Measurements from ENCODE around the gene SMARCB1.
A peak's percentile ranks its signal among the peaks of the same experiment; 100 is the strongest.

The SMARCB1 gene

GRCh38 chr22:23759566-23759965 lies 27.2 kb upstream of the SMARCB1 start:
- DNase-seq (ENCODE audit: low read depth in 2 of 2), result no peak
- no peak overlapping the region for H3K4me3 ChIP-seq (replicated peaks in 1 of 2; ENCODE audit: low read depth in 2 of 2, low read length in 2 of 2)
- TF ChIP-seq CTCF (IDR thresholded peaks at IDR 0.05; ENCODE audit: low read depth, low read length), result no peak

- DNase-seq (ENCODE audit: low read depth in 2 of 2), result no peak
- no peak overlapping the region for H3K4me3 ChIP-seq (replicated peaks in 1 of 2; ENCODE audit: low read depth in 2 of 2, low read length in 2 of 2)
- no peak for TF ChIP-seq CTCF (IDR thresholded peaks at IDR 0.05; ENCODE audit: low read depth, low read length)
Observed at GRCh38 chr22:23760056-23760455, 26.7 kb upstream of the SMARCB1 start.

- no peak for TF ChIP-seq CTCF (IDR thresholded peaks at IDR 0.05; ENCODE audit: low read depth, low read length)
- no peak within 1 kb of the TSS for H3K4me3 ChIP-seq (replicated peaks in 1 of 2; ENCODE audit: low read depth in 2 of 2, low read length in 2 of 2)
- peak in 1 of 2 donors; percentile 64 for DNase-seq (ENCODE audit: low read depth in 2 of 2)
Observed at GRCh38 chr22:23762842-23763578, 23.8 kb upstream of the SMARCB1 start, which contains the start of gene C22orf15. C22orf15 (plus strand) TSS chr22:23762990; CDS start chr22:23763307, 317 bp downstream.

- H3K4me3 ChIP-seq (replicated peaks in 1 of 2; ENCODE audit: low read depth in 2 of 2, low read length in 2 of 2), result no peak overlapping the region
- no peak for TF ChIP-seq CTCF (IDR thresholded peaks at IDR 0.05; ENCODE audit: low read depth, low read length)
- no peak for DNase-seq (ENCODE audit: low read depth in 2 of 2)
Observed at GRCh38 chr22:23763579-23763945, 23.2 kb upstream of the SMARCB1 start.

GRCh38 chr22:23763954-23764353 lies 22.8 kb upstream of the SMARCB1 start:
- H3K4me3 ChIP-seq (replicated peaks in 1 of 2; ENCODE audit: low read depth in 2 of 2, low read length in 2 of 2), result no peak overlapping the region
- no peak for TF ChIP-seq CTCF (IDR thresholded peaks at IDR 0.05; ENCODE audit: low read depth, low read length)
- no peak for DNase-seq (ENCODE audit: low read depth in 2 of 2)

- no peak for TF ChIP-seq CTCF (IDR thresholded peaks at IDR 0.05; ENCODE audit: low read depth, low read length)
- H3K4me3 ChIP-seq (replicated peaks in 1 of 2; ENCODE audit: low read depth in 2 of 2, low read length in 2 of 2), result no peak overlapping the region
- no peak for DNase-seq (ENCODE audit: low read depth in 2 of 2)
Observed at GRCh38 chr22:23764899-23765881, 21.6 kb upstream of the SMARCB1 start.

Data from cardiac fibroblast (primary cell).